Measurements from ENCODE around the gene FFAR3. TPM values are rescaled to one million over a fixed set of nuclear protein-coding genes. Genes with fewer than 3 reads are reported as not detected.

The FFAR3 gene
- total RNA-seq, 1 donor from 2014 or later: not detected

GRCh38 chr19:35407619-35408018, 49.4 kb downstream of the FFAR3 start:
- no peaks in the 10 kb centered on the region for H3K9me3 ChIP-seq
- no peak for TF ChIP-seq CTCF (IDR thresholded peaks at IDR 0.05)
- no peak overlapping the region for H3K27ac ChIP-seq
- no peak overlapping the region for H3K4me3 ChIP-seq
- H3K4me1 ChIP-seq: no peaks in the 10 kb centered on the region
- H3K36me3 ChIP-seq: no peaks in the 10 kb centered on the region
- intact Hi-C loops (cut with DNase I): no loop called here
- peaks cover 4% of the 10 kb centered on the region for H3K27me3 ChIP-seq (ENCODE audit: low read depth)
- ATAC-seq: no peak
- no peak for DNase-seq

GRCh38 chr19:35408284-35409171, 50.3 kb downstream of the FFAR3 start:
- ATAC-seq (no peak), DNase-seq (no peak)
- no peaks in the 10 kb centered on the region for H3K9me3 ChIP-seq
- intact Hi-C loops (cut with DNase I): no loop called here
- TF ChIP-seq CTCF (IDR thresholded peaks at IDR 0.05): no peak
- H3K27ac ChIP-seq: no peak overlapping the region
- no peaks in the 10 kb centered on the region for H3K36me3 ChIP-seq
- peaks cover 4% of the 10 kb centered on the region for H3K27me3 ChIP-seq (ENCODE audit: low read depth)
- no peaks in the 10 kb centered on the region for H3K4me1 ChIP-seq
- no peak overlapping the region for H3K4me3 ChIP-seq

- peaks cover 4% of the 10 kb centered on the region for H3K27me3 ChIP-seq (ENCODE audit: low read depth)
- no peaks in the 10 kb centered on the region for H3K9me3 ChIP-seq
- H3K36me3 ChIP-seq: no peaks in the 10 kb centered on the region
- DNase-seq (no peak), ATAC-seq (no peak)
- no peaks in the 10 kb centered on the region for H3K4me1 ChIP-seq
- H3K4me3 ChIP-seq: no peak overlapping the region
- TF ChIP-seq CTCF (IDR thresholded peaks at IDR 0.05): no peak
- intact Hi-C loops (cut with DNase I): no loop called here
- H3K27ac ChIP-seq: no peak overlapping the region
Observed at GRCh38 chr19:35409191-35409590, 50.9 kb downstream of the FFAR3 start.

Small RNA genes lying within 50 kb of the gene (microRNA-seq; reads per million reads assigned to microRNA genes)
- not detected for gene MIR5196 (ENCODE audit: borderline number of aligned reads)

Other genes starting within 250 kb of the FFAR3 start
- gene FXYD3, start 242.6 kb upstream of the FFAR3 start, total RNA-seq: 135 TPM
- 6.3 TPM for gene LGI4, start 223.4 kb upstream of the FFAR3 start, total RNA-seq
- gene FXYD1, start 219.6 kb upstream of the FFAR3 start, total RNA-seq: 49.7 TPM
- not detected for gene FXYD7, start 215.2 kb upstream of the FFAR3 start, total RNA-seq
- gene FXYD5, start 203.7 kb upstream of the FFAR3 start, total RNA-seq: 152 TPM
- 0.41 TPM for gene FAM187B, start 129.7 kb upstream of the FFAR3 start, total RNA-seq
- 74.1 TPM for gene LSR, start 109.5 kb upstream of the FFAR3 start, total RNA-seq
- 171 TPM for gene USF2, start 89.5 kb upstream of the FFAR3 start, total RNA-seq
- not detected for gene HAMP, start 75.9 kb upstream of the FFAR3 start, total RNA-seq
- not detected for gene MAG, start 66.3 kb upstream of the FFAR3 start, total RNA-seq
- 19.1 TPM for gene CD22, start 29.3 kb upstream of the FFAR3 start, total RNA-seq
- not detected for gene FFAR1, start 10.6 kb upstream of the FFAR3 start, total RNA-seq
- gene GPR42, start 12.6 kb downstream of the FFAR3 start, total RNA-seq: not detected
- 4.7 TPM for gene FFAR2, start 89.8 kb downstream of the FFAR3 start, total RNA-seq
- gene KRTDAP, start 132.0 kb downstream of the FFAR3 start, total RNA-seq: 0.89 TPM
- 70.7 TPM for gene DMKN, start 155.2 kb downstream of the FFAR3 start, total RNA-seq
- not detected for gene SBSN, start 169.9 kb downstream of the FFAR3 start, total RNA-seq
- not detected for gene GAPDHS, start 175.0 kb downstream of the FFAR3 start, total RNA-seq
- 81.6 TPM for gene TMEM147, start 187.2 kb downstream of the FFAR3 start, total RNA-seq
- gene ATP4A, start 205.2 kb downstream of the FFAR3 start, total RNA-seq: not detected
- gene PMIS2, start 227.7 kb downstream of the FFAR3 start, total RNA-seq: not detected